GM12878 (cell line): Measurements from ENCODE around the gene CDC14A. TPM values are rescaled to one million over a fixed set of nuclear protein-coding genes. Genes with fewer than 3 reads are reported as not detected.

Experiments used
- ATAC-seq: fragments of 200-7000 bp; cut with Tn5 transposase; 3 replicates; pipeline ENCODE4 v1.9.1; 2020; ENCODE audit warnings: mild to moderate bottlenecking, moderate library complexity
- BruUV-seq: library from RNA; stranded (reverse); fragments of 400-500 nt; replicated peaks from 2 replicates; lab custom pipeline; 2021; lab: Mats Ljungman, UMichigan
- CTCF ChIA-PET: fragments of 300-600 bp; sonication (Branson Sonifier 250); formaldehyde crosslinking; extraction: SDS; loops from one replicate; lab custom pipeline; 2021; ENCODE audit warnings: inconsistent platforms; lab: Yijun Ruan, JAX
- POLR2A ChIA-PET: fragments of 350-600 bp; formaldehyde crosslinking; extraction: SDS; loops from one replicate; lab custom pipeline; 2021; ENCODE audit warnings: inconsistent platforms; lab: Charles Lee
- RAD21 ChIA-PET: fragments of 300-600 bp; sonication (Branson Sonifier 250); formaldehyde crosslinking; loops from one replicate; lab custom pipeline; 2023; ENCODE audit warnings: antibody characterized with exemption; ENCODE audit not compliant: unreplicated experiment; lab: Charles Lee
- SMC1A ChIA-PET: fragments of 300-600 bp; sonication (Branson Sonifier 250); formaldehyde crosslinking; loops from one replicate; lab custom pipeline; 2023; ENCODE audit not compliant: unreplicated experiment, uncharacterized antibody; lab: Charles Lee
- DNase-seq: peaks from one replicate; pipeline ENCODE4 v3.0.0-alpha.2; 2011; ENCODE audit warnings: low read depth, low spot score
- FAIRE-seq: peaks from 3 replicates; lab custom pipeline; 2011; peaks lifted over from hg19 to GRCh38; lab: Jason Lieb, UNC
- H2AFZ ChIP-seq: 2 replicates; pipeline ENCODE4 v1.6.0; 2011; ENCODE audit warnings: low read depth, low read length, control low read depth; ENCODE audit not compliant: control insufficient read depth
- H3K27ac ChIP-seq: 2 replicates; pipeline ENCODE4 v1.5.1; 2011; ENCODE audit warnings: control low read depth; ENCODE audit not compliant: control insufficient read depth, insufficient read depth
- H3K27me3 ChIP-seq, 2 experiments: replicated peaks in 1 of 2; 2 replicates each; pipeline versions ENCODE4 v1.6.0 to v1.6.1; 2011; ENCODE audit warnings: low read length in 1 of 2; ENCODE audit not compliant: control insufficient read depth in 2 of 2, insufficient read depth in 2 of 2
- H3K36me3 ChIP-seq, 2 experiments: 2 replicates each; pipeline ENCODE4 v1.5.1; 2011; ENCODE audit warnings: low read length in 1 of 2; ENCODE audit not compliant: control insufficient read depth in 2 of 2, insufficient read depth in 2 of 2
- H3K4me1 ChIP-seq: 2 replicates; pipeline ENCODE4 v1.6.1; 2011; ENCODE audit warnings: mild to moderate bottlenecking, low read length, moderate library complexity, mixed read lengths; ENCODE audit not compliant: control insufficient read depth, insufficient read depth
- H3K4me2 ChIP-seq: 2 replicates; pipeline ENCODE4 v1.6.0; 2011; ENCODE audit warnings: control low read depth; ENCODE audit not compliant: control insufficient read depth, insufficient read depth
- H3K4me3 ChIP-seq: fragments of 200-600 bp; sonication (generic); 2 replicates; pipeline ENCODE4 v1.5.1; 2016
- H3K79me2 ChIP-seq: 2 replicates; pipeline ENCODE4 v1.6.0; 2011; ENCODE audit warnings: low read length; ENCODE audit not compliant: control insufficient read depth, insufficient read depth
- H3K9ac ChIP-seq: 2 replicates; pipeline ENCODE4 v1.8.0; 2011; ENCODE audit warnings: low read length, control low read depth, mixed read lengths; ENCODE audit not compliant: control insufficient read depth, insufficient read depth
- H3K9me3 ChIP-seq: replicated peaks from 3 replicates; pipeline ENCODE4 v1.5.1; 2011; ENCODE audit warnings: mild to moderate bottlenecking, low read length; ENCODE audit not compliant: control insufficient read depth, insufficient read depth
- H4K20me1 ChIP-seq: 2 replicates; pipeline ENCODE4 v1.6.0; 2011; ENCODE audit not compliant: control insufficient read depth, insufficient read depth
- ATF7 ChIP-seq: fragments of 450-650 bp; IDR thresholded peaks from 2 replicates; pipeline ENCODE4 v1.6.1; 2016; ENCODE audit warnings: low read depth, mild to moderate bottlenecking
- CEBPB ChIP-seq, 2 experiments: fragments of 150-350 bp in 1 of 2; IDR thresholded peaks; 2 replicates each; pipeline ENCODE4 v1.6.1; 2012 to 2014; ENCODE audit warnings: low read depth in 2 of 2, low read length in 2 of 2, borderline replicate concordance in 1 of 2, inconsistent platforms in 1 of 2
- MAX ChIP-seq: IDR thresholded peaks from 2 replicates; pipeline ENCODE4 v1.6.1; 2012; ENCODE audit warnings: low read depth, low read length, improper control_type of control experiment
- RAD21 ChIP-seq: IDR thresholded peaks from 2 replicates; pipeline ENCODE4 v1.6.1; 2011; ENCODE audit warnings: mild to moderate bottlenecking, low read depth, low read length, moderate library complexity; ENCODE audit not compliant: insufficient read depth
- TCF3 ChIP-seq: IDR thresholded peaks from 2 replicates; pipeline ENCODE4 v1.6.1; 2012; ENCODE audit warnings: low read depth, mild to moderate bottlenecking, low read length, borderline replicate concordance; ENCODE audit not compliant: insufficient read depth
- TCF7 ChIP-seq: IDR thresholded peaks from 2 replicates; pipeline ENCODE4 v1.6.1; 2014; ENCODE audit warnings: antibody characterized with exemption, borderline replicate concordance
- USF1 ChIP-seq: IDR thresholded peaks from 2 replicates; pipeline ENCODE4 v1.6.1; 2011; ENCODE audit warnings: borderline replicate concordance, low read depth, mild to moderate bottlenecking, moderate library complexity, mixed read lengths, low read length; ENCODE audit not compliant: insufficient read depth; ENCODE audit errors: extremely low read length
- ZNF274 ChIP-seq: IDR thresholded peaks from one replicate; pipeline ENCODE4 v1.8.0; 2011; ENCODE audit not compliant: insufficient read length, insufficient read depth
- ZNF622 ChIP-seq: fragments of 450-650 bp; IDR thresholded peaks from 2 replicates; pipeline ENCODE4 v1.6.1; 2017; ENCODE audit warnings: mild to moderate bottlenecking, inconsistent platforms
- WGBS: methylation state at CpG from one replicate; pipeline ENCODE4 v1.1.6; 2016; ENCODE audit warnings: low lambda C conversion rate; ENCODE audit not compliant: insufficient replicate concordance, insufficient coverage; ENCODE audit errors: missing lambda C conversion rate; 5-methylcytosine and 5-hydroxymethylcytosine counted together
- in situ Hi-C: fragments of 300-500 bp; cut with MboI; formaldehyde crosslinking; loops from 9 replicates; pipeline ENCODE4 v1.14.3; 2018; ENCODE audit warnings: mixed read lengths
- intact Hi-C: fragments of 100-400 bp; cut with micrococcal nuclease; formaldehyde crosslinking; loops from one replicate; pipeline ENCODE4 v1.14.2; 2022; ENCODE audit not compliant: unreplicated experiment
- polyA plus RNA-seq, 11 experiments: library from polyadenylated mRNA; depleted of rRNA in 4 of 11; unstranded in 6 of 11; stranded (reverse) in 5 of 11; fragments of >200 nt; fragmentation: Nextera tagmentation in 4 of 11; fragmentation: Illumina TruSeq in 1 of 11; extraction: Ambion mirVana in 4 of 11; extraction: Trizol in 1 of 11; gene quantifications; 1 replicate in 1 of 11; 2 replicates in 10 of 11; pipeline versions ENCODE4 v1.2.1 to v1.2.3, GENCODE V29; 2011 to 2016; ENCODE audit warnings: inconsistent platforms in 2 of 11, missing spikeins in 2 of 11, low read depth in 1 of 11
- total RNA-seq, 4 experiments: library from RNA; depleted of rRNA in 3 of 4; stranded (reverse); fragments of >200 nt in 3 of 4; fragmentation: Illumina TruSeq in 1 of 4; extraction: Trizol in 1 of 4; gene quantifications; 2 replicates each; pipeline versions ENCODE4 v1.2.1 to v1.2.3, GENCODE V29; 2013 to 2021

The CDC14A gene
- total and polyA plus RNA-seq, 10 of the 15 experiments (the other 5 are each of a cell fraction or from before 2014, with no cell fraction given): 1.5 to 7.1 (median 5.5) TPM

- Histone ChIP-seq H2AFZ (no peak overlapping the region), H3K4me2 (no peak overlapping the region), H3K79me2 (no peaks in the 10 kb centered on the region), H3K27ac (no peak overlapping the region), H3K4me3 (no peak overlapping the region), H3K4me1 (no peaks in the 10 kb centered on the region), H3K9ac (no peak overlapping the region), H3K9me3 (peaks cover 9% of the 10 kb centered on the region; the same call in 2 of the 3 replicates), H4K20me1 (no peaks in the 10 kb centered on the region), H3K27me3 (no peaks in the 10 kb centered on the region), H3K36me3 (no peaks in the 10 kb centered on the region)
- FAIRE-seq (no peak), ATAC-seq (no peak; the same call in 1 of the 3 replicates), DNase-seq (no peak)
- intact Hi-C loops: no loop called here
- POLR2A ChIA-PET: interaction anchor here (0.6 kb wide), 1 partner anchor 35 kb away, joined by 3 read pairs; no protein-coding TSS in a partner anchor
- SMC1A ChIA-PET: no interaction called here
- no TSS peak for BruUV-seq
- CTCF ChIA-PET: interaction anchor here (1.0 to 1.4 kb wide), 2 partner anchors 12 to 146 kb away, joined by 3 to 6 read pairs; no protein-coding TSS in a partner anchor
- 66% methylated on average over 4 of the region's 4 CpGs for WGBS
- in situ Hi-C loops: no loop called here
- RAD21 ChIA-PET: no interaction called here
- TF ChIP-seq CEBPB (IDR thresholded peaks at IDR 0.05; ENCODE audit: borderline replicate concordance in 1 of 2, low read depth in 2 of 2, low read length in 2 of 2) (no peak), ZNF274 (no peak), TCF3 (no peak), ATF7 (no peak), MAX (no peak), USF1 (no peak), TCF7 (no peak), RAD21 (no peak), ZNF622 (no peak)
Measured at GRCh38 chr1:100313382-100313781, 38.9 kb upstream of the CDC14A start.
